Ishikawa (cell line): ENCODE measurements around the gene MOK.

Experiments
- CEBPB ChIP-seq: IDR thresholded peaks from 2 replicates; pipeline ENCODE4 v1.6.1; 2012
- CREB1 ChIP-seq: IDR thresholded peaks from 2 replicates; pipeline ENCODE4 v1.6.1; 2012; ENCODE audit warnings: low read depth
- EP300 ChIP-seq: IDR thresholded peaks from 2 replicates; pipeline ENCODE4 v1.6.1; 2012; ENCODE audit warnings: borderline replicate concordance
- FOXM1 ChIP-seq: IDR thresholded peaks from 2 replicates; pipeline ENCODE4 v1.6.1; 2012; ENCODE audit warnings: low read depth, borderline replicate concordance
- MAX ChIP-seq: IDR thresholded peaks from 2 replicates; pipeline ENCODE4 v1.6.1; 2012
- REST ChIP-seq: IDR thresholded peaks from 2 replicates; pipeline ENCODE4 v1.6.1; 2012; ENCODE audit warnings: low read depth, mild to moderate bottlenecking
- YY1 ChIP-seq: IDR thresholded peaks from 2 replicates; pipeline ENCODE4 v1.6.1; 2012; ENCODE audit warnings: low read depth
- ZBTB7A ChIP-seq: IDR thresholded peaks from 2 replicates; pipeline ENCODE4 v1.6.1; 2012; ENCODE audit warnings: low read depth

- no peak for TF ChIP-seq CEBPB
- TF ChIP-seq REST: no peak
- TF ChIP-seq ZBTB7A: no peak
- no peak for TF ChIP-seq FOXM1
- TF ChIP-seq YY1: no peak
- TF ChIP-seq CREB1: no peak
- no peak for TF ChIP-seq MAX
- TF ChIP-seq EP300: no peak
Measured at GRCh38 chr14:102201776-102202175, 103.2 kb downstream of the MOK start.
